Effector memory CD4-positive, alpha-beta T cell (primary cell): Measurements from ENCODE around the gene AOPEP.

ENCODE experiments used
- DNase-seq, 3 donors: peaks; one replicate each; pipeline ENCODE4 v3.0.0-alpha.2; 2020
- H3K27ac ChIP-seq: 2 replicates; pipeline ENCODE4 v1.7.0; 2013; ENCODE audit warnings: mild to moderate bottlenecking, low read length, moderate library complexity; ENCODE audit not compliant: insufficient read depth, poor library complexity, severe bottlenecking
- H3K27me3 ChIP-seq: replicated peaks from 2 replicates; pipeline ENCODE4 v1.7.0; 2013; ENCODE audit warnings: mild to moderate bottlenecking, low read length; ENCODE audit not compliant: insufficient read depth, control insufficient read depth, poor library complexity, severe bottlenecking
- H3K36me3 ChIP-seq: 2 replicates; pipeline ENCODE4 v1.7.0; 2013; ENCODE audit warnings: mild to moderate bottlenecking, low read length, moderate library complexity; ENCODE audit not compliant: control insufficient read depth, insufficient read depth
- H3K4me1 ChIP-seq: 2 replicates; pipeline ENCODE4 v1.7.0; 2013; ENCODE audit warnings: low read length, mild to moderate bottlenecking; ENCODE audit not compliant: control insufficient read depth, insufficient read depth, poor library complexity, severe bottlenecking
- H3K4me3 ChIP-seq: 2 replicates; pipeline ENCODE4 v1.7.0; 2013; ENCODE audit warnings: low read length, low read depth, mild to moderate bottlenecking; ENCODE audit not compliant: insufficient read depth, poor library complexity, severe bottlenecking
- H3K9me3 ChIP-seq: 2 replicates; pipeline ENCODE4 v1.7.0; 2013; ENCODE audit warnings: mild to moderate bottlenecking, low read length, moderate library complexity; ENCODE audit not compliant: control insufficient read depth

Gene AOPEP

GRCh38 chr9:94692601-94693000, 33.9 kb upstream of the AOPEP start:
- H3K4me1 ChIP-seq, result no peaks in the 10 kb centered on the region
- H3K27me3 ChIP-seq, result no peaks in the 10 kb centered on the region
- DNase-seq, result no peak
- H3K9me3 ChIP-seq, result no peaks in the 10 kb centered on the region
- no peak overlapping the region for H3K27ac ChIP-seq
- H3K4me3 ChIP-seq, result no peak overlapping the region
- no peaks in the 10 kb centered on the region for H3K36me3 ChIP-seq

DNA sequence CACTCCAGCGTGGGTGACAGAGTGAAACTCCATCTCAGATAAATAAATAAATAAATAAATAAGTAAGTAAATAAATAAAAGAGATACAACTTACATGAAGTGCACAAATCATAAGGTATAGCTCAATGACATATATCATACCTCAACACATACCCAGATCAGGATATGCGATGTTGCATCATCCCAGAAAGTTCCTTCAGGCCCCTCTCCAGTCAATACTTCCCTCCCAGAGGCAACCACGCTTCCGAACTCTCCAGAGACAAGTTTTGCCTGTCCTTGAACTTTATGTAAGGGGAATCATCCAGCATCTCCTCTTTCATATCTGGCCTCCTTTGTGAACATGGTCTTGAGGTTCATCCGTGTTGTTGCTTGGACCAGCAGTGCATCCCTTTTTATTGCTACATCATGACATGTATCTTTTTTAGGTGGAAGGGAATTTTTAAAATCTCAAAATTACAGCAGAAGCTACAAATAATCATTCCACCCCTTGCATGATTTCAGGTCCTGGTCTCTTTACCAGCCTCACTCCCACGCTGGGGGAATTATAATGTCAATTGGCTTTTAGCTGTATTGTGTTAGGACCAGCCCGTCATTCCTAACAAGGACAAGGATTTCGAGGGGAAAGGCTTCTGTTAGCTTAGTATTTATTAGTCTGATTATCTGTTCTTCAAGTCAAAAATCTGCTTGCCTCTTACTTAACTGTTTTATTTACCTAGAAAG, 32.9 kb upstream of the AOPEP start:
- Histone ChIP-seq H3K27me3 (no peaks in the 10 kb centered on the region), H3K4me3 (no peak overlapping the region), H3K4me1 (no peaks in the 10 kb centered on the region), H3K36me3 (no peaks in the 10 kb centered on the region), H3K9me3 (no peaks in the 10 kb centered on the region), H3K27ac (no peak overlapping the region)
- DNase-seq, result no peak

- Histone ChIP-seq H3K27me3 (no peaks in the 10 kb centered on the region), H3K4me1 (no peaks in the 10 kb centered on the region), H3K27ac (no peak overlapping the region), H3K4me3 (no peak overlapping the region), H3K36me3 (no peaks in the 10 kb centered on the region), H3K9me3 (no peaks in the 10 kb centered on the region)
- no peak for DNase-seq
Observed at GRCh38 chr9:94696545-94696944, 30.0 kb upstream of the AOPEP start.

GRCh38 chr9:94697972-94698581, 28.4 kb upstream of the AOPEP start:
- Histone ChIP-seq H3K36me3 (no peaks in the 10 kb centered on the region), H3K4me1 (no peaks in the 10 kb centered on the region), H3K27ac (no peak overlapping the region), H3K4me3 (no peak overlapping the region), H3K27me3 (no peaks in the 10 kb centered on the region), H3K9me3 (no peaks in the 10 kb centered on the region)
- no peak for DNase-seq

- no peaks in the 10 kb centered on the region for H3K9me3 ChIP-seq
- no peaks in the 10 kb centered on the region for H3K27me3 ChIP-seq
- no peak overlapping the region for H3K27ac ChIP-seq
- no peak for DNase-seq
- H3K36me3 ChIP-seq, result no peaks in the 10 kb centered on the region
- no peaks in the 10 kb centered on the region for H3K4me1 ChIP-seq
- H3K4me3 ChIP-seq, result no peak overlapping the region
Observed at GRCh38 chr9:94699715-94700373, 26.7 kb upstream of the AOPEP start.

- Histone ChIP-seq H3K4me3 (no peak overlapping the region), H3K36me3 (no peaks in the 10 kb centered on the region), H3K9me3 (no peaks in the 10 kb centered on the region), H3K4me1 (no peaks in the 10 kb centered on the region), H3K27me3 (no peaks in the 10 kb centered on the region), H3K27ac (no peak overlapping the region)
- DNase-seq, result no peak
Observed at GRCh38 chr9:94700445-94700844, 26.1 kb upstream of the AOPEP start.

GRCh38 chr9:94703488-94704140, 22.9 kb upstream of the AOPEP start:
- Histone ChIP-seq H3K27me3 (no peaks in the 10 kb centered on the region), H3K4me1 (no peaks in the 10 kb centered on the region), H3K9me3 (no peaks in the 10 kb centered on the region), H3K36me3 (no peaks in the 10 kb centered on the region), H3K4me3 (no peak overlapping the region), H3K27ac (no peak overlapping the region)
- no peak for DNase-seq

GRCh38 chr9:94705162-94705702, 21.3 kb upstream of the AOPEP start:
- Histone ChIP-seq H3K27me3 (no peaks in the 10 kb centered on the region), H3K4me3 (no peak overlapping the region), H3K9me3 (no peaks in the 10 kb centered on the region), H3K27ac (no peak overlapping the region), H3K36me3 (no peaks in the 10 kb centered on the region), H3K4me1 (no peaks in the 10 kb centered on the region)
- DNase-seq, result no peak

GRCh38 chr9:94706922-94707321, 19.6 kb upstream of the AOPEP start:
- H3K36me3 ChIP-seq, result no peaks in the 10 kb centered on the region
- no peak for DNase-seq
- H3K27me3 ChIP-seq, result no peaks in the 10 kb centered on the region
- no peaks in the 10 kb centered on the region for H3K4me1 ChIP-seq
- no peak overlapping the region for H3K27ac ChIP-seq
- H3K4me3 ChIP-seq, result no peak overlapping the region
- no peaks in the 10 kb centered on the region for H3K9me3 ChIP-seq
